ENCODE results near the gene STAMBP.

- TF ChIP-seq PHF5A (CRISPR knock-in tag; IDR thresholded peaks at IDR 0.05; ENCODE audit: low read depth, unreplicated experiment) = no peak
- TF ChIP-seq GABPA (IDR thresholded peaks at IDR 0.05; ENCODE audit: low read depth, low read length) = no peak
- no peak for TF ChIP-seq GABPA (CRISPR knock-in tag; IDR thresholded peaks at IDR 0.05; ENCODE audit: low read depth)
- no peak for TF ChIP-seq ETV6 (CRISPR knock-in tag; conservative IDR thresholded peaks at IDR 0.05)
- 0 out of 2 replicates have a peak, but pooled peaks have one; percentile 19 for TF ChIP-seq CTCF (CRISPR knock-in tag; IDR thresholded peaks at IDR 0.05)
- TF ChIP-seq HIVEP1 (CRISPR knock-in tag; IDR thresholded peaks at IDR 0.05) = no peak
- no peak for TF ChIP-seq JUNB (CRISPR knock-in tag; IDR thresholded peaks at IDR 0.05; ENCODE audit: borderline replicate concordance)
- TF ChIP-seq, protein P1, sequence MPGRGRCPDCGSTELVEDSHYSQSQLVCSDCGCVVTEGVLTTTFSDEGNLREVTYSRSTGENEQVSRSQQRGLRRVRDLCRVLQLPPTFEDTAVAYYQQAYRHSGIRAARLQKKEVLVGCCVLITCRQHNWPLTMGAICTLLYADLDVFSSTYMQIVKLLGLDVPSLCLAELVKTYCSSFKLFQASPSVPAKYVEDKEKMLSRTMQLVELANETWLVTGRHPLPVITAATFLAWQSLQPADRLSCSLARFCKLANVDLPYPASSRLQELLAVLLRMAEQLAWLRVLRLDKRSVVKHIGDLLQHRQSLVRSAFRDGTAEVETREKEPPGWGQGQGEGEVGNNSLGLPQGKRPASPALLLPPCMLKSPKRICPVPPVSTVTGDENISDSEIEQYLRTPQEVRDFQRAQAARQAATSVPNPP (CRISPR knock-in tag; IDR thresholded peaks at IDR 0.05) = no peak
- TF ChIP-seq MXI1 (IDR thresholded peaks at IDR 0.05; ENCODE audit: borderline replicate concordance, low read depth, low read length) = no peak
- no peak for TF ChIP-seq PITX1 (CRISPR knock-in tag; IDR thresholded peaks at IDR 0.05)
- no peak for TF ChIP-seq SP2 (CRISPR knock-in tag; IDR thresholded peaks at IDR 0.05)
- TF ChIP-seq, protein P2, sequence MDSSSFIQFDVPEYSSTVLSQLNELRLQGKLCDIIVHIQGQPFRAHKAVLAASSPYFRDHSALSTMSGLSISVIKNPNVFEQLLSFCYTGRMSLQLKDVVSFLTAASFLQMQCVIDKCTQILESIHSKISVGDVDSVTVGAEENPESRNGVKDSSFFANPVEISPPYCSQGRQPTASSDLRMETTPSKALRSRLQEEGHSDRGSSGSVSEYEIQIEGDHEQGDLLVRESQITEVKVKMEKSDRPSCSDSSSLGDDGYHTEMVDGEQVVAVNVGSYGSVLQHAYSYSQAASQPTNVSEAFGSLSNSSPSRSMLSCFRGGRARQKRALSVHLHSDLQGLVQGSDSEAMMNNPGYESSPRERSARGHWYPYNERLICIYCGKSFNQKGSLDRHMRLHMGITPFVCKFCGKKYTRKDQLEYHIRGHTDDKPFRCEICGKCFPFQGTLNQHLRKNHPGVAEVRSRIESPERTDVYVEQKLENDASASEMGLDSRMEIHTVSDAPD (CRISPR knock-in tag; IDR thresholded peaks at IDR 0.05) = no peak
- no peak for TF ChIP-seq POLR2AphosphoS5 (IDR thresholded peaks at IDR 0.05; ENCODE audit: low read depth, low read length)
Observed at GRCh38 chr2:73839653-73840411, 11.1 kb downstream of the STAMBP start.
